HG03045 (cell line): ENCODE data around the gene MYZAP.

Source experiments
- ATAC-seq: cut with Tn5 transposase; IDR thresholded peaks from one replicate; pipeline ENCODE4 v1.9.1; 2021; ENCODE audit warnings: mild to moderate bottlenecking, moderate library complexity; ENCODE audit not compliant: unreplicated experiment

The MYZAP gene

GRCh38 chr15:57734860-57735259, 143.2 kb downstream of the MYZAP start:
- no peak for ATAC-seq
